ENCODE results near the gene CADM2.
"Not testable (repeated sequence)": the region's sequence is repeated elsewhere in the genome, so short reads cannot be mapped to it uniquely, and the experiment has no call there.

CADM2 gene

DNA sequence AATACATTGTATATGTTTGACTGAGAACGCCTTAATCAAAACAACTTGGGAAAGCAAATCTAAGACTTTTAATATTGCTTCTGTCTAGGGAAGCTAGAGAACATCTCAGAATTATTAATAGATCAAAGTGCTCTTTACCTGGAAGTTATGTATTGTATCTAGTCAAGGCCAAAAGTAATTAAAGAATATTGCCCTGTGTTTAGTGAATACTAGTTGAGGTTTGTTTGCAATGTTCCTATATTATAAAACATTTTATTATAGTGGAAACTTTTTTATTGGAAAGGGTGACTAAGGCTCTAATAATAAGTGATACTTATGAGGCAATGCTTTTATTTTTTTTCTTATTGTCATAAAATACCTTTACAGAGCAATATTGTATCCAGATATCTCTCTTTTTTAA, 118.2 kb downstream of the CADM2 start:
- no peak for DNase-seq (ENCODE audit: low spot score)

GRCh38 chr3:85081191-85081906, 122.6 kb downstream of the CADM2 start:
- no peak for DNase-seq (ENCODE audit: low spot score)

GRCh38 chr3:85090495-85090894, 131.7 kb downstream of the CADM2 start:
- no peak for DNase-seq (ENCODE audit: low spot score)

DNA sequence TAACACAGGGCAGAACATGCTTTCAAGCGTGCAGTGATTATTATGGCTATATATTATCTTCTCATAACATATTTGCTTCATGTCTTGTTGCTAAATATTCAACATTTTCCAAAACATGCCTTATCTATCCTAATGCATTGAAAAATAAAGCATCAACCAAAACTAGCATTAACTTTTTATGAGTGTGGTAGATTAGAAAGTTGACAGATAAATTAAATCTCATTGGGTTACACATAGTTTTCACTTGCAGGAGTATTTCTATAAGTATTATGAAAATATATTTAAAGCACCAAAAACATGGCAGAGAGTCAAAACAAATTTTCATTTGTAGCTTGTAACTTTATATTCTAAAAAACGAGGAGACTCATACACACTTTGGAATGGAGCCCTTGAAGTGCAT, 141.5 kb downstream of the CADM2 start:
- DNase-seq (ENCODE audit: low spot score): no peak

DNA sequence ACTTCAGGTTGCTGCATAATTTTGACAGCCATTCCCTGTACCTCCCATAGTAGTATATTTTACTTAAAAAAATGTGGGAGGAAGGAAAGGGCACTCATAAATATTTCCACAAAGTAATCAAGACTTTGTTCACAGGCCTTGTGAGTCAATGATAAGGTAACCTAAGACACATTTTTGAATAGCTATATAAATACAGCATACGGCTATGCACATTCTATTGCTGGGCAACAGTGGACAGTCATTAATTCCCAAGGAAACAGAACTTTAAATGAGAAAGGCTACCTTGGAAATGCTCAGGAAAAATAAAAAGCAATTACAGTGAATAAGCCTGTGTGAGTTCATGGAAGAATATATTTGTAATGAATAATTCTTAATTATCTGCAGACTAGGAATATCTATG, 144.0 kb downstream of the CADM2 start:
- no peak for DNase-seq (ENCODE audit: low spot score)

DNA sequence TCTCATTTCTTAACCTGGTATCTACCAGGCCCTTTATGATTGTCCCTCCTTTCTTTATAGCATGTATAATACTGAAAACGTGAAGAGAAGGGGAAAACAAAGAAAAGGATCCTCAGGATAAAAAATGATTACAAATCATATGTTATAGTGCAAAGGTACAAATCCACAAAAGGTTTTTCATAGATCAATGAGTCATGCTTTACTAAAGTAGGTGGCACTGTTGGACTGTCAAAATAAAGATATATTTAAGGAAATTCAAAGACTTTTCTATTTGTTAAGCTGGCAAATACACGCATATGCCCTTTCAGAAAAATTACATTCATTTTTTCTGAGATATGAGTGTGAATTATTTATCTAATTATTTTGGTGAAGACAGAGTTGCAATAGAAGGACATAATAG, 151.6 kb downstream of the CADM2 start:
- DNase-seq (ENCODE audit: low spot score): no peak

GRCh38 chr3:85120879-85121278, 162.1 kb downstream of the CADM2 start:
- no peak for DNase-seq (ENCODE audit: low spot score)

GRCh38 chr3:85132864-85133263, 174.1 kb downstream of the CADM2 start:
- DNase-seq (ENCODE audit: low spot score): not testable (repeated sequence)

DNA sequence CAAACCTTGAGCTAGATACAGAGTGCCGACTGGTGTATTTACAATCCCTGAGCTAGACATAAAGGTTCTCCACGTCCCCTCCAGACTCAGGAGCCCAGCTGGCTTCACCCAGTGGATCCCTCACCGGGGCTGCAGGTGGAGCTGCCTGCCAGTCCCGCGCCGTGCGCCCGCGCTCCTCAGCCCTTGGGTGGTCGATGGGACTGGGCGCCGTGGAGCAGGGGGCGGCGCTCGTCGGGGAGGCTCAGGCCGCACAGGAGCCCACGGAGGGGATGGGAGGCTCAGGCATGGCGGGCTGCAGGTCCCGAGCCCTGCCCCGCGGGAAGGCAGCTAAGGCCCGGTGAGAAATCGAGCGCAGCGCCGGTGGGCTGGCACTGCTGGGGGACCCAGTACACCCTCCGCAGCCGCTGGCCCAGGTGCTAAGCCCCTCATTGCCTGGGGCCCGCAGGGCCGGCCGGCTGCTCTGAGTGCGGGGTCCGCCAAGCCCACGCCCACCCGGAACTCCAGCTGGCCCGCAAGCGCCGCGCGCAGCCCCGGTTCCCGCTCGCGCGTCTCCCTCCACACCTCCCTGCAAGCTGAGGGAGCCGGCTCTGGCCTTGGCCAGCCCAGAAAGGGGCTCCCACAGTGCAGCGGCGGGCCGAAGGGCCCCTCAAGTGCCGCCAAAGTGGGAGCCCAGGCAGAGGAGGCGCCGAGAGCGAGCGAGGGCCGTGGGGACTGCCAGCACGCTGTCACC, 175.1 kb downstream of the CADM2 start:
- DNase-seq (ENCODE audit: low spot score): not testable (repeated sequence)

- no peak for DNase-seq (ENCODE audit: low spot score)
Measured at GRCh38 chr3:85142626-85143025, 183.8 kb downstream of the CADM2 start.

DNA sequence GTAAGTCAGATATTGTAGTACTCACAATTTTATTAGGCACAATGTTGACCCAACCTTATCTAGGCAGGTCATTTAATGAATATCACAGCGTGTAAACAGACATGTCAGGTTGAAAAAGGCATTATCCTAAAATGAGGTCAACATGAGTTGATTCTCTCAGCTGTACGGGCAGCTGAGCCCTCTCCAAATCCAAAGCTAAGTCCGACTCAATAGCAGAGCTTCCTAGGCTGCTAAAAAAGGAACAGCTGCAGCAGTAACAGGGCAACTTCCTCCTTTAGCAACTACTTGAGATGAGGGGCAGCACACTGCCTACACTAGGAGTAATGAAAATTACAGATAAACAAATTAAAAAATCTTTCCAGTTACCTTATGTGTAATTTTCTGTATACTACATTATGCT, 189.2 kb downstream of the CADM2 start:
- DNase-seq (ENCODE audit: low spot score): no peak

GRCh38 chr3:85151555-85151954, 192.8 kb downstream of the CADM2 start:
- DNase-seq (ENCODE audit: low spot score): no peak

DNA sequence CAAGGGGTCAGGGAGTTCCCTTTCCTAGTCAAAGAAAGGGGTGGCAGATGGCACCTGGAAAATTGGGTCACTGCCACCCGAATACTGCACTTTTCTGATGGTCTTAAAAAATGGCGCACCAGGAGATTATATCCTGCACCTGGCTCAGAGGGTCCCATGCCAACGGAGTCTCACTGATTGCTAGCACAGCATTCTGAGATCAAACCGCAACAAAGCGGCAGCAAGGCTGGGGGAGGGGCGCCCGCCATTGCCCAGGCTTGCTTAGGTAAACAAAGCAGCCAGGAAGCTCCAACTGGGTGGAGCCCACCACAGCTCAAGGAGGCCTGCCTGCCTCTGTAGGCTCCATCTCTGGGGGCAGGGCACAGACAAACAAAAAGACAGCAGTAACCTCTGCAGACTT, 194.5 kb downstream of the CADM2 start:
- not testable (repeated sequence) for DNase-seq (ENCODE audit: low spot score)

- DNase-seq (ENCODE audit: low spot score): no peak
Measured at GRCh38 chr3:85159376-85159775, 200.6 kb downstream of the CADM2 start.

DNA sequence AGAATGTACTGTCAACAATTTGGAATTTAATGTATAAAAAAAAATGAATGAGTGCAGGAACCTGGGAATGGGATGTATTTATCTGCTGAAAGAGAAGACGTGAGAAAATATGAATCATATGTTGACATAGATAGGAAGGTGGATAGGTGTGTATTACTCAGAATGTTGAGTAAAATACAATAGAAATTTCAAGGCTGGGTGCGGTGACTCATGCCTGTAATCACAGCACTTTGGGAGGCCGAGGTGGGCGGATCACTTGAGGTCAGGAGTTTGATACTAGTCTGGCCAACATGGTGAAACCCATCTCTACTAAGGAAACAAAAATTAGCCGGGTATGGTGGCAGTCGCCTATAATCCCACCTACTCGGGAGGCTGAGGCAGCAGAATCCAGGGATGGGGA, 202.8 kb downstream of the CADM2 start:
- DNase-seq (ENCODE audit: low spot score): no peak

DNA sequence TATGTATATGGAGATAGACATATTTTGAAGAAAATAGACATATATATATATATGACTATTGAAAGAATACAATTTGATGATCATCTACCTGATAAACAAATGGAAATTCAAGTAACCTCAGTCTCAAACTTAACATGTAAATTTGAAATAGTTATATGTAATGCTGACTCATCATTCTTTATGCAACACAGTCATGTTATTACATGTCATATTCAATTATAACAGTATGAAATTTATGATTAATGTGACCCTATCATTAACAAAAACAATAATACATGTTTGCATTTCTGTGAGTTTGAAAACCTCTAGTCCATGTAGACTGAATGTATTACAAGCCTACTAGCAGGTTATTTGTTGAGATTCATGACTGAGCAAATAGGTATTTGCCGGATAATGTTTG, 204.1 kb downstream of the CADM2 start:
- no peak for DNase-seq (ENCODE audit: low spot score)

DNA sequence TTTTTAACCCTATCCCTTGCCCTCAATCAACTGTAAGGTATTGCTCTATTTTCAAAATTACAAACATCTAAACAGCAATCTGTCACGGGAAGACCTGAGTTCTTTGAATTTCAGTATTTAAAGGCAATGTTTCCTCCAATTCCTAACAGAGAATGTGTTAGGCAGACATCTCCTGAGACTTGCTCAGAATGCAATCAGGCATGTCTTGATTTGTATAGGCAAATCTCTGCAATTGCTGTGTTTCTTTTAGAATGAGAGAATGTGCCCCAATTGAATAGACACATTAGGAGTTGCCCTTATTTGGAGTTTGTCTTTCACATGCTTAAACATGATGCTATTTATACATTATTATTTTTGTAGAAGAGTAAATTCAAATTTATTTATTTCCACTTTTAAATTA, 205.6 kb downstream of the CADM2 start:
- no peak for DNase-seq (ENCODE audit: low spot score)

DNA sequence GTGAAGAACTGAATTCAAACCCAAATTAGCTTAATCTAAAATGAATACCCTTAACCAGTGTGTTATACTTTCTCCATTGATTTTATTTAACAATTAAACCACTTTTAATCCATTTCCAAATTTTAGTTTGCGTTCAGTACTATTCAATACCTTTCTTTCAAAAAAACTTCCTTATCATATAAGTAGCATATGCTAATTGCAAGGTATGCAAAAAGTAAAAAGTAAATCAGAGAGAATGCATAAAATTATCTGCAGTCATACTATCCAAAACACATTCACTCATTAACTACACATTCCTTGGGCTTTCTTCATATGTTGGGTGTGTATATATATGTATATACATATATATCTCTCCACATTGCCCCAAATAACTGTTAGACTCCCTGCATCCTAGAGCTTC, 208.8 kb downstream of the CADM2 start:
- DNase-seq (ENCODE audit: low spot score): no peak

DNA sequence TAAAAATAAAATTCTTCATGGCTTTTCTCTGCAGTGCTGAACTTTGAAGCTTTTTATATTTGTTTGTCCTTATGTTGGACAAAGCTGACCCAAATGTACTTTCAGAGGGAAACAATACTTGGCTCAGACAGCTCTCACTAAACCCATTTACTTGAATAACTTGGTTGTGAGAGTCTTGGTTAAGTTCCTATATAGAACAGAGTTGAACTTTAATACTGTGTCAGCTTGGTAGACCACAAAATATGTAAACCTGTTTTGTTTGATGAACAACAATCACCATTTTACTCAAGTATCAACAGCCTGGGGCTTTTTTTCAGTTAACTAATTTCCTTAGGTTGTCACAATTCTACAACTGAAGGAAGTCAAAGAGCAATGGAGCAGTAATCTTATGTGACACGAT, 211.9 kb downstream of the CADM2 start:
- DNase-seq (ENCODE audit: low spot score): no peak

- DNase-seq (ENCODE audit: low spot score): no peak
Measured at GRCh38 chr3:85171976-85172375, 213.2 kb downstream of the CADM2 start.

DNA sequence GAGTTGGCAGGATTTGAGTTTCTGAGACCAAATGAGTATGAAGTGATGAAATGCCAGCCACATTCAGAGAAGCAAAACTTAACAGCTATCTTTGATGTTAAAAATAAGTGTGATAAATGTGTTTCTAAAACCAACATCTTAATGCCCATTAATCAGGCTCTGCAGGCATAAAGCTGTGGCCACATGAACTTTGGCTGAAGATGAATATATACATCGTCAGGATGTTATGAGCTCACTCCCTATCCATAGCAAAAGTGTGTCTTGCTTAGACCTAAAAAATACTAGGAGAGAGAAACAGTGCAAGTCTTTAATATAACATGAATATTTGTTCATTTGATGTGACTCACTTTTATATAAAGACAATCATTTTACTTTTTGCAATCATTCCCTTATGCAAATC, 218.0 kb downstream of the CADM2 start:
- no peak for DNase-seq (ENCODE audit: low spot score)

DNA sequence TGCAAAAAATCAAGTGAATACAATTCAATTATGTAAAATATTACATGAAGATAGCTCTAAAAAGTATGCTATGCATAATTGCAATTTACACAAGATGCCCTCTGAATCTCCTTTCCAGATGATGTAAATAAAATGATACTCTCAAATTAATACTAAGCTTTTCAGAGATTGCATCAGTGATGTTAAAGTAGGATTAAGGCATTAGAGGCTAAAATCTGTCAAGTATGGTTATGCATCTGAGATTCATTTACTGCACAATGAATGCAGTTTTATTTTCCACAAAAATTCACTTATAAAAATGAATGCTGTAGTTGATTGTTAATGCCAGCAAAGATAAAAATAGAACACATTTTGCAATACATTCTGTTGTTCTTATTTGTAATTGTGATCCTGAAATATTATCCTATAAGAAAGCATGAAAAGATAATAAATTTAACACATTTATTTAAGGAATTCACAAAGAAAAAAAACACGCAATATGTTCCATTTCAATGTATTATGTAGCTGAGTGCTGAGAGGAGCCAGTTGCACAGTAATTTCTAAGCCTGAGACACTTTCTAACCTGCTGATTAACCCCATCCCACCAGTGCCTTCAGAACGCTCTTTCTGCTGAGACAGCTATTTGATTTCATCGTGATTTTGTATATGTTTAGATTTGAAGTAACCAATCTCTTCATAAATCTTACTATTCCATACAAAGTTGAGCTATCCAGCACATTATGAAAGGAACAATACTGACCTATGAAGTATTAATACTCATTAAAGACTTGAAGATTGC, 224.4 kb downstream of the CADM2 start:
- no peak for DNase-seq (ENCODE audit: low spot score)

- no peak for DNase-seq (ENCODE audit: low spot score)
Measured at GRCh38 chr3:85185495-85185894, 226.7 kb downstream of the CADM2 start.

Measured in hepatic stellate cell (primary cell).